Eye (tissue), 1 donor: ENCODE measurements around the gene GPR17.

Experiments
- DNase-seq: peaks from one replicate; pipeline ENCODE4 v3.0.0-alpha.2; 2015

The GPR17 gene

GRCh38 chr2:127695491-127696472, 49.8 kb downstream of the GPR17 start:
- DNase-seq: peak; percentile 71

- DNase-seq: no peak
Observed at GRCh38 chr2:127697482-127698180, 51.7 kb downstream of the GPR17 start.

- no peak for DNase-seq
Observed at GRCh38 chr2:127698553-127699355, 52.8 kb downstream of the GPR17 start.

- DNase-seq: peak; percentile 42
Observed at GRCh38 chr2:127700527-127701192, 54.7 kb downstream of the GPR17 start.

GRCh38 chr2:127701193-127701650, 55.3 kb downstream of the GPR17 start, which contains the start of gene SFT2D3:
Gene SFT2D3 (plus strand): TSS chr2:127701497. CDS start chr2:127701529, 32 bp downstream.
- peak; percentile 95 for DNase-seq

DNA sequence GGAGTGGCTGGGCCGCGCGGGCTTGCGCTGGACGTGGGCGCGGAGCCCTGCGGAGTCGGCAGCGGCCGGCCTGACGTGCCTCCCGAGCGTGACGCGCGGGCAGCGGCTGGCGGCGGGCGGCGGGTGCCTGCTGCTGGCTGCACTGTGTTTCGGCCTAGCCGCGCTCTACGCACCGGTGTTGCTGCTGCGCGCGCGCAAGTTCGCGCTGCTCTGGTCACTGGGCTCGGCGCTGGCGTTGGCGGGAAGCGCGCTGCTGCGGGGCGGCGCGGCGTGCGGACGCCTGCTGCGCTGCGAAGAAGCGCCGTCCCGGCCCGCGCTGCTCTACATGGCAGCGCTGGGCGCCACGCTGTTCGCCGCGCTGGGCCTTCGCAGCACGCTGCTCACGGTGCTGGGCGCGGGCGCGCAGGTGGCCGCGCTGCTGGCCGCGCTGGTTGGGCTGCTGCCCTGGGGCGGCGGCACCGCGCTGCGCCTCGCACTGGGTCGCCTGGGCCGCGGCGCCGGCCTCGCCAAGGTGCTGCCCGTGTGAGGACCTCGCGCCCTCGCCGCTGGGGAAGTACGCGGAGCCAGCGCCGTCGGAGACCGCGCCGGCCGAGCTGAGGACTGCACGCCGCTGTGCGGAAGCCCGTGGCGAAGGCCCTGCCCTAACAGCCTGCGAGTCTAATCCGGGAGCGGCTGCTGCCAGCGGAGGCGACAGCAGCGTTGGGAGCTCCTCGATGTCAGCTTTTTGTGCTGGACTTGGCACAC, 55.9 kb downstream of the GPR17 start:
- DNase-seq: peak; percentile 90
